ENCODE results near the gene NDST1.

DNA sequence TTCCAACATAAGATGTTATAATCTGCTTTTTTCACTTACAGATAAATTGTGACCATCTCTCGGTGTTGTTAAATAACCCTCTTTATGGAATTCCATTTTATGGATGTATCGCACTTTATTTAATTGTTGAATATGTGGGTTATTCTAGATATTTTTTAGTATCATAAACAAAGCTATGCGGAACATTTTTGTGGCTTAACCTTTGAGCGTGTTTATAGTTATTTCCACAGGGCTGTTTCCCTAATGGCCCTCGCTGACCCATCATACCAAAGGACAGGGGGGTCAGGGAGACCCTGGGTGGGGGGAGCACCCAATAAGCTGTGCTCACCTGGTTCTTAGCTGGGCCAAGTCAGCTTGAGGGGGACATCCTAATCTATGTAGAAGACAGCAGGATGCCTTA is 65.3 kb downstream of the NDST1 start:
- TF ChIP-seq GATA3 (IDR thresholded peaks at IDR 0.05; ENCODE audit: low read depth, low read length) (no peak), GATA2 (IDR thresholded peaks at IDR 0.05; ENCODE audit: low read depth, low read length) (no peak)

Data from SH-SY5Y (cell line).